ENCODE results near the gene BMP8A.

GRCh38 chr1:39452081-39452480 lies 39.4 kb upstream of the BMP8A start:
- TF ChIP-seq SIN3A (IDR thresholded peaks at IDR 0.05; ENCODE audit: low read depth, low read length), result no peak
- TF ChIP-seq CTCF (IDR thresholded peaks at IDR 0.05 in 2 of 3, conservative IDR thresholded peaks at IDR 0.05 in 1 of 3; ENCODE audit: control insufficient read depth in 2 of 3, extremely low read depth in 1 of 3, insufficient read depth in 1 of 3, low read depth in 3 of 3, low read length in 3 of 3), result no peak
- no peak for TF ChIP-seq CREB1 (IDR thresholded peaks at IDR 0.05; ENCODE audit: low read depth)
- no peak for TF ChIP-seq POLR2A (IDR thresholded peaks at IDR 0.05; ENCODE audit: low read depth, low read length)
- no peak for TF ChIP-seq RFX5 (IDR thresholded peaks at IDR 0.05; ENCODE audit: low read depth, low read length)

Data from GM12878 (cell line).